Measurements from ENCODE around the gene RASSF5.
A peak's percentile ranks its signal among the peaks of the same experiment; 100 is the strongest.

Gene RASSF5

DNA sequence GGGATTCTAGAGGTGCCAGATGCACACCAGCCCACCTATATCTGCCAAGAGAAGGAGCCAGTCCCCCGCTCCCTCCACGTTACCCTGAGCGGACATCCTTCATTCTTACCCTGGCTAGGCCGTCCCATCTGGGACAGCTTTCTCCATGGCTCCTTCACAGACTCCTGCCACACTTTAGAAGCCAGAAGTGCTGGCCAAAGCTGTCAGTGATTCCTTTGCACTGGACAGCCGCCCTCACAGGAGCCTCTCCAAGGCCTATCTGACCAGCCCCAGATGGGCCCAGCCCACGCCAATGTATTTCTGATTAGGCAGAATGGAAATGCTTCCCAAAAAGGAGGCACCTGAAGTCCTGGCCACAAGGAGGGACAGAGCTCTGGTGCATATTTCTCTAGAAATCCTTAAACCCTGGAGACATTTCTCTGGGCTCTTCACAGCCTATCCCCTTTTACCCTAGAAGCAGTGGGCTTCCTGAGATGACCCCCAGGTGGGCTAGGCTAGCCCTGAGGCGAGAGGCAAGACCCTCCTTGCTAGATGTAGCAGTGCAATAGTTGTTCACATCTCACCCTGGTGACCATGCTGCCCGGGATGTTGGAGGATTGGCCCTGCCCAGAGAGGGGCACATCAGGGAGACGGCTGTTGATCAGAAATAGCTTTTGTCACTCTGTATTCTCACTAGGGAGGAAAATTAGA lies 44.1 kb downstream of the RASSF5 start:
- Histone ChIP-seq H3K4me3 (ENCODE audit: low read length in 2 of 2) (no peak overlapping the region), H3K27ac (ENCODE audit: low read length) (no peak overlapping the region), H3K9ac (ENCODE audit: low read length in 2 of 2) (no peak overlapping the region)

GRCh38 chr1:206551986-206552326 lies 44.6 kb downstream of the RASSF5 start:
- H3K9me3 ChIP-seq (ENCODE audit: control insufficient read depth in 2 of 2, low read length in 2 of 2) = no peaks in the 10 kb centered on the region
- no peak overlapping the region for H3K27ac ChIP-seq (ENCODE audit: low read length)

More for the DNA sequence above, 44.1 kb downstream of the RASSF5 start:
- peaks cover 10% of the 10 kb centered on the region for H3K4me1 ChIP-seq (ENCODE audit: control insufficient read depth, insufficient read depth, low read length)
- no peaks in the 10 kb centered on the region for H3K27me3 ChIP-seq (ENCODE audit: control insufficient read depth in 1 of 2, insufficient read depth in 2 of 2, low read length in 2 of 2)
- no peaks in the 10 kb centered on the region for H3K9me3 ChIP-seq (ENCODE audit: control insufficient read depth in 2 of 2, low read length in 2 of 2)
- no peaks in the 10 kb centered on the region for H3K36me3 ChIP-seq (ENCODE audit: control insufficient read depth in 2 of 2, insufficient read depth in 2 of 2, low read length in 2 of 2)

DNA sequence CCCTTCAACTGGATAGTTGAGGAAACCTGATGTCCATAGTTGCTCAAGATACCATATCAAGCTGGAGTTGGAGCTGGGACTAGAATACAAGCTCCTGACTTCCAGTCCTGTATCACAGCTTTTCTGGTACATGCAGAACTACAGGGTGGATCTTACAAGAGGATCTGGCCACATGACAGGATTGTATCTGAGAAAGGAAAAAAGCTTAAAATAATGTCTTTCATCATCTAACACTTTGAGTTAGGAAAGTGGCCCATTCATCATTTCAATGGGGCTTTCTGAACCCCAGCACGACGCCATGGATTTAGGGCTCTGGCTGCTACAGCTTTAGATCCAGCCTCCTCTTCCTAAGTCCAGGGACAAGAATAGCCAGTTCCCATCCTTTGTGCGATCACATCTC lies 46.9 kb downstream of the RASSF5 start:
- Histone ChIP-seq H3K4me3 (ENCODE audit: low read length in 2 of 2) (no peak overlapping the region), H3K27me3 (ENCODE audit: control insufficient read depth in 1 of 2, insufficient read depth in 2 of 2, low read length in 2 of 2) (no peaks in the 10 kb centered on the region), H3K9ac (ENCODE audit: low read length in 2 of 2) (no peak overlapping the region), H3K36me3 (ENCODE audit: control insufficient read depth in 2 of 2, insufficient read depth in 2 of 2, low read length in 2 of 2) (no peaks in the 10 kb centered on the region), H3K9me3 (ENCODE audit: control insufficient read depth in 2 of 2, low read length in 2 of 2) (no peaks in the 10 kb centered on the region), H3K4me1 (ENCODE audit: control insufficient read depth, insufficient read depth, low read length) (peaks cover 19% of the 10 kb centered on the region), H3K27ac (ENCODE audit: low read length) (no peak overlapping the region)

More at GRCh38 chr1:206551986-206552326, 44.6 kb downstream of the RASSF5 start:
- Histone ChIP-seq H3K4me1 (ENCODE audit: control insufficient read depth, insufficient read depth, low read length) (peaks cover 11% of the 10 kb centered on the region), H3K36me3 (ENCODE audit: control insufficient read depth in 2 of 2, insufficient read depth in 2 of 2, low read length in 2 of 2) (no peaks in the 10 kb centered on the region), H3K4me3 (ENCODE audit: low read length in 2 of 2) (no peak overlapping the region), H3K9ac (ENCODE audit: low read length in 2 of 2) (no peak overlapping the region), H3K27me3 (ENCODE audit: control insufficient read depth in 1 of 2, insufficient read depth in 2 of 2, low read length in 2 of 2) (no peaks in the 10 kb centered on the region)

GRCh38 chr1:206554701-206555472 lies 47.6 kb downstream of the RASSF5 start:
- Histone ChIP-seq H3K4me1 (ENCODE audit: control insufficient read depth, insufficient read depth, low read length) (peaks cover 19% of the 10 kb centered on the region), H3K9ac (ENCODE audit: low read length in 2 of 2) (no peak overlapping the region), H3K9me3 (ENCODE audit: control insufficient read depth in 2 of 2, low read length in 2 of 2) (no peaks in the 10 kb centered on the region), H3K4me3 (ENCODE audit: low read length in 2 of 2) (no peak overlapping the region), H3K36me3 (ENCODE audit: control insufficient read depth in 2 of 2, insufficient read depth in 2 of 2, low read length in 2 of 2) (no peaks in the 10 kb centered on the region), H3K27ac (ENCODE audit: low read length) (no peak overlapping the region), H3K27me3 (ENCODE audit: control insufficient read depth in 1 of 2, insufficient read depth in 2 of 2, low read length in 2 of 2) (peaks cover 0 to 2% of the 10 kb centered on the region in 2 donors)

GRCh38 chr1:206555473-206555935 lies 48.2 kb downstream of the RASSF5 start:
- H3K27ac ChIP-seq (ENCODE audit: low read length) = no peak overlapping the region
- no peaks in the 10 kb centered on the region for H3K36me3 ChIP-seq (ENCODE audit: control insufficient read depth in 2 of 2, insufficient read depth in 2 of 2, low read length in 2 of 2)
- peaks cover 22% of the 10 kb centered on the region for H3K4me1 ChIP-seq (ENCODE audit: control insufficient read depth, insufficient read depth, low read length)
- no peaks in the 10 kb centered on the region for H3K9me3 ChIP-seq (ENCODE audit: control insufficient read depth in 2 of 2, low read length in 2 of 2)
- no peak overlapping the region for H3K4me3 ChIP-seq (ENCODE audit: low read length in 2 of 2)
- H3K9ac ChIP-seq (ENCODE audit: low read length in 2 of 2) = no peak overlapping the region
- H3K27me3 ChIP-seq (ENCODE audit: control insufficient read depth in 1 of 2, insufficient read depth in 2 of 2, low read length in 2 of 2) = peaks cover 0 to 2% of the 10 kb centered on the region in 2 donors

- Histone ChIP-seq H3K4me1 (ENCODE audit: control insufficient read depth, insufficient read depth, low read length) (peaks cover 22% of the 10 kb centered on the region), H3K9ac (ENCODE audit: low read length in 2 of 2) (no peak overlapping the region), H3K4me3 (ENCODE audit: low read length in 2 of 2) (no peak overlapping the region), H3K9me3 (ENCODE audit: control insufficient read depth in 2 of 2, low read length in 2 of 2) (no peaks in the 10 kb centered on the region), H3K36me3 (ENCODE audit: control insufficient read depth in 2 of 2, insufficient read depth in 2 of 2, low read length in 2 of 2) (no peaks in the 10 kb centered on the region), H3K27ac (ENCODE audit: low read length) (no peak overlapping the region), H3K27me3 (ENCODE audit: control insufficient read depth in 1 of 2, insufficient read depth in 2 of 2, low read length in 2 of 2) (peaks cover 0 to 2% of the 10 kb centered on the region in 2 donors)
Measured at GRCh38 chr1:206556047-206556749, 48.9 kb downstream of the RASSF5 start.

DNA sequence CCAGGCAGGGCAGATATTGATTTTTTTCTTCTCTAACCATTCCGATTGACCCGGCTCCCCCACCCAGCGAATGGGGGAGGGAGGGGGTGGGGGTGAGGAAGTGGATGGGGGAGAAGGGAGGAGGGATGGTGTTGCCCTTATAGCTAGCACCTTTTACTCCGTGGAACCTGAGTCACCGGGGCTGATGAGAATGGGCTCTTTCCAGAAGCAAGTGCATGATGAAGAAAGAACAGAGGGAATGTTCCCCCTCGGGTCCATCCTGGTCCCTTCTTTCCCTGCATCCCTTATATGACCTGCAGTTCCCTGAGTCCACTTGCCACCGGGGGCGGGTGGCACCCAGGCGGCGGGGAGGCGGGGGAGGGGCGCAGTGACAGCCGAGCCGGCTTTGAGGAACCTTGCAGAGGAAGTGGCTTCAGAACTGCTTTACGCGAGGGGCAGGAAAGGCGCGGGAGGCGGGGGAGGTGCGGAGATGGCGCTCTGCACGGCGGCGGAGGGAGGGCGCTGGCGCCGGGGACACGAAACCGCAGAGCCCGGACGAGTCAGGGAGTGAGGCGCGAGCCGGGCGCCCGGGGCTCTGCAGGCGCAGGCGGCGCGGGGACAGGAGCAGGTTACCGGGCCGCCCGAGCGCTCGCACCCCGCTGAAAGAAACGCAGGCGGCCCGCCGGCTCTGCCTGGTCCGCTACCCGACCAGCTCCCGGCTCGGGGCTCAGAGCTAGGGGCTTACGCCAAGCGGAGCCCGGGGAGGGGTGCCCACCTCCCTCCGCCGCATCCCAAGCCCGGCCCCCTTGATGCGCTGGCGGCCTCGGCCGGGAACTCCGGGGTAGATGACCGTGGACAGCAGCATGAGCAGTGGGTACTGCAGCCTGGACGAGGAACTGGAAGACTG lies 49.7 kb downstream of the RASSF5 start:
- Histone ChIP-seq H3K9me3 (ENCODE audit: control insufficient read depth in 2 of 2, low read length in 2 of 2) (no peaks in the 10 kb centered on the region), H3K9ac (ENCODE audit: low read length in 2 of 2) (peak overlapping the region; percentile 26 to 55), H3K27me3 (ENCODE audit: control insufficient read depth in 1 of 2, insufficient read depth in 2 of 2, low read length in 2 of 2) (peaks cover 0 to 2% of the 10 kb centered on the region in 2 donors), H3K27ac (ENCODE audit: low read length) (peak overlapping the region; percentile 18), H3K36me3 (ENCODE audit: control insufficient read depth in 2 of 2, insufficient read depth in 2 of 2, low read length in 2 of 2) (no peaks in the 10 kb centered on the region), H3K4me3 (ENCODE audit: low read length in 2 of 2) (peak overlapping the region; percentile 66 to 73), H3K4me1 (ENCODE audit: control insufficient read depth, insufficient read depth, low read length) (peaks cover 22% of the 10 kb centered on the region)

DNA sequence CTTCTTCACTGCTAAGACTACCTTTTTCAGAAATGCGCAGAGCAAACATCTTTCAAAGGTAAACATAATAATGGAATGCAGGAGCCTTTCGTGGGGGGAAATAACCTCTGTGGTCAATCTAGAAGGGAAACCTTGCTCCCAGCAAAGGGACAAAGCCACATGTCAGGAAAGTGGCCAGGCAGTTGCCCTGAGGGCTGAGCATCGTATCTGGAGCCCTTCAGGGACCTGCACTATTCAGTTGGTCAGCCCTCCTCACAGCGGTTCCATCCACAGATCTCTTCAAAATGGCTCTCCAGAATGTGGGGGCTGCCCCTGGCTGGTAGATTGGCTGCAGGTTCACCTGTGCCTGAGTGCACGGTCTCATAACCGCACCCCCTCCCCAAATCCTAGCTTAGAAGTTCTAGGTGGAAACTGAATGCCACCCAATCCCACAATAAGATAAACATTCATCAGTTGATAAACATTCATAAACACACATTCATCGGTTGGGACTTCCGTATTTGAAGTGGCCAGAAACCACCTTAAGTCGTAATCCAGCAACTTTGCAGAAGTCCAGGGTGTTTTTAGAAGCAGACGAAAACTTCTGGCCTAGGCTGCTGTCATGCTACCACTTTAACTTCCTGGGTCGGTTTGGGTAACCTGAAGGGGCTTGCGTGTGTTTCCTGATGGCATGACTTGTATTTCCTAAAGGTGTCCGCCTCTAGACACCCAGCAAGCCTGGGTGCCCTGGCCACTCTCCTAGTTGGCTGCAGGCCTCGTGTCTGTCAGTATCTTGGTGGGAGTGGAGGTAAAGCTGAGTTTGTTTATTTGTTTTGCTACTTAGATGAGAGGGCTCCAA lies 50.5 kb downstream of the RASSF5 start:
- no peaks in the 10 kb centered on the region for H3K36me3 ChIP-seq (ENCODE audit: control insufficient read depth in 2 of 2, insufficient read depth in 2 of 2, low read length in 2 of 2)
- peaks cover 22% of the 10 kb centered on the region for H3K4me1 ChIP-seq (ENCODE audit: control insufficient read depth, insufficient read depth, low read length)

DNA sequence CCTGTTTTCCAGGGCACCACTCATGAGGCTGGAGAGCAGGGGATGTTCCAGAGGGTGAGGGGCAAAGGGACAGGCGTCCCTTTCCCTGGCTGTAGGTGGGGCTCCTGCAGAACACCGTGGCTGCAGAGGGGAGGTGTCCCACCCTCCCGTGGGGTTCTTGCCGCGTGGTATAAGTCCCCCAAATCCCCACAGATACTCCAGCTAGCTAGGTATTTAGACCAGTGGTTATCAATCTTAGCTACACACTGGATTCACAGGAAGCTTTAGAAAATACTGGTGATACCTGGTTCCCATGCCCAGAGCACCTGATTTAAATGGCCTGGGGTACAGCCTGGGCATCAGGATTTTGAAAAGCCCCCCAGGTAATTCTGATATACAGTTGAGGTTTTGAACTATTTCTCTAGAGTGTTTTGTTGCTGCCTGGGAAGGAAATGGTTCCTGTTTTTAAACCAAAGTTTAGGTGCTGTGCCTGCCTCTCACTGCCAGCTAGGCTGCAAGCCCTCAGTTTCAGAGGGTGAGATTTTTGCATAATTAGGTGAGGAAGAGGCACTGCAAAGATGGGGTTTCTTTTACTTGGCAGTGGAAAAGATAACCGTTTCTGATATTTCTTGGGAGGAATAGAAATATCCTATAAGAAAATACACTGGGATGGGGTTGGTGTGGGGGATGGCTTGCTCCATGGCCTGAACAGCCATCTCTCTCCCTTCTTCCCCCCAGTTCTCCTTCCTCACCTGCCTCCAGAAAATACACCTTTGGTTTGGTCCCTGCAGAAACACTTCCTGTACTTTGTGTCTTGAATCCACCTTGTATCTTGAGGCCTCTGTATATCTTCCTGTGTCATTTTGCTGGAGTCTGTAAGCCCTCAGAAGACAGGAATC lies 51.7 kb downstream of the RASSF5 start:
- Histone ChIP-seq H3K27me3 (ENCODE audit: control insufficient read depth in 1 of 2, insufficient read depth in 2 of 2, low read length in 2 of 2) (peaks cover 0 to 2% of the 10 kb centered on the region in 2 donors), H3K9ac (ENCODE audit: low read length in 2 of 2) (peak overlapping the region in 1 of 2 donors; percentile 31), H3K4me1 (ENCODE audit: control insufficient read depth, insufficient read depth, low read length) (peaks cover 22% of the 10 kb centered on the region), H3K27ac (ENCODE audit: low read length) (peak overlapping the region; percentile 24), H3K9me3 (ENCODE audit: control insufficient read depth in 2 of 2, low read length in 2 of 2) (no peaks in the 10 kb centered on the region), H3K4me3 (ENCODE audit: low read length in 2 of 2) (peak overlapping the region in 1 of 2 donors; percentile 15), H3K36me3 (ENCODE audit: control insufficient read depth in 2 of 2, insufficient read depth in 2 of 2, low read length in 2 of 2) (no peaks in the 10 kb centered on the region)

More for the DNA sequence above, 50.5 kb downstream of the RASSF5 start:
- H3K27me3 ChIP-seq (ENCODE audit: control insufficient read depth in 1 of 2, insufficient read depth in 2 of 2, low read length in 2 of 2) = peaks cover 0 to 2% of the 10 kb centered on the region in 2 donors
- H3K9me3 ChIP-seq (ENCODE audit: control insufficient read depth in 2 of 2, low read length in 2 of 2) = no peaks in the 10 kb centered on the region
- peak overlapping the region; percentile 18 for H3K27ac ChIP-seq (ENCODE audit: low read length)
- H3K4me3 ChIP-seq (ENCODE audit: low read length in 2 of 2) = peak overlapping the region; percentile 66 to 73
- peak overlapping the region; percentile 26 to 55 for H3K9ac ChIP-seq (ENCODE audit: low read length in 2 of 2)

Measured in stomach smooth muscle (tissue), 2 donors.